Measurements from ENCODE around the gene FBXL16. TPM values are rescaled to one million over a fixed set of nuclear protein-coding genes. Genes with fewer than 3 reads are reported as not detected.

The FBXL16 gene, protein sequence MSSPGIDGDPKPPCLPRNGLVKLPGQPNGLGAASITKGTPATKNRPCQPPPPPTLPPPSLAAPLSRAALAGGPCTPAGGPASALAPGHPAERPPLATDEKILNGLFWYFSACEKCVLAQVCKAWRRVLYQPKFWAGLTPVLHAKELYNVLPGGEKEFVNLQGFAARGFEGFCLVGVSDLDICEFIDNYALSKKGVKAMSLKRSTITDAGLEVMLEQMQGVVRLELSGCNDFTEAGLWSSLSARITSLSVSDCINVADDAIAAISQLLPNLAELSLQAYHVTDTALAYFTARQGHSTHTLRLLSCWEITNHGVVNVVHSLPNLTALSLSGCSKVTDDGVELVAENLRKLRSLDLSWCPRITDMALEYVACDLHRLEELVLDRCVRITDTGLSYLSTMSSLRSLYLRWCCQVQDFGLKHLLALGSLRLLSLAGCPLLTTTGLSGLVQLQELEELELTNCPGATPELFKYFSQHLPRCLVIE
- total RNA-seq (2014; rRNA removed; shearing (Covaris generic)) (10.6 and 12.6 TPM in 2 replicates), polyA plus RNA-seq (2016; fragmentation: Nextera tagmentation; extraction: Ambion mirVana) (7.9 and 8.9 TPM in 2 replicates)
- long read RNA-seq, partial matches to known transcripts: 1 of 1 reads
- long read RNA-seq, other reads (novel, unspliced or antisense): 0 of 1 reads

DNA sequence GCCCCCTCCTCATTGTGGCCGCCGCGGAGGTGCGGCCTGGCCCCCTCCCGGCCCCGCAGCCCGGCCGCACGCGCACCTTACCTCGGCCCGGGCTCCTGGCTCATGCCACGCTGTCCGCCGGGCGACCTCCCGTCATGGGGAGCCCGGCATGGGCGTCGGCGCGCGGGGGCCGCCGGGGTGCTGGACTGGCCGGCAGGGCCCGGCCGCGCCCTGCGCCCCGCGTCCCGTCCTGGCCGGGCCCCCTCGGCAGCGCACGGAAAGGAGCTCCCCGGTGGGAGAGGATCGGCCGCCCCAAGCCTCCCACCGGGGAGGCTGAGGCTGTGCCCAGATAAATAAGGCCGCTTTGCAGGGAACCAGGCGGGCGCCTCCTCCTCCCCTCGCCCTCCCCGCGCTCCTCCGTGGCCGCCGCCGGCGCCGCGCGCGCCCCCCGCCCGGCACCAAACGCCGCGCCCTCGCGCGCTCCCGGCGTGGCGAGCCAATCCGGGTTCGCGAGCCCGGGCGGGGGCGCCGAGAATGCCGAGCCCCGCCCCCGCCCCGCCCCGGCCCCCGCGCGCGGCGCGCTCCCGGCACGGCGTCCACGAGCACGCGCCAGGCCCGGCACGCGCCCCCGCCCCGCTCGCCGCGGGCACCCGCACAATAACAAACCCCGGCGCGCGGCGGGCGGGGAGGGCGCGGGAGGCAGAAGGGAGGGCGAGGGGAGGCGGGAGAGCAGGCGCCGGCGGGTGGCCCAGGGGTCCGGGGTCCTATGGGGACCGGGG, at the start of gene FBXL16:
TSS of gene FBXL16 (minus strand) at position 371 of the 758 bp plus-strand sequence. CDS start 8,396 bp downstream, outside the sequence.
- Mint-ChIP-seq H3K27ac (no peak within 1 kb of the TSS), H3K27me3 (ENCODE audit: insufficient read depth, low read depth, poor library complexity) (peaks cover 74% of the 10 kb centered on the region), H3K4me3 (peak within 1 kb of the TSS; percentile 74), H3K36me3 (ENCODE audit: low read depth) (no peaks in the 10 kb centered on the region), H3K9me3 (no peaks in the 10 kb centered on the region; the same call in 2 of the 3 replicates), H3K4me1 (no peaks in the 10 kb centered on the region; the same call in 2 of the 3 replicates)
- Histone ChIP-seq H3F3A (replicated peaks; ENCODE audit: low read depth) (0 out of 2 replicates have a peak, but pooled peaks cover 6% of the 10 kb centered on the region), H4K20me1 (replicated peaks; ENCODE audit: insufficient read depth) (no peaks in the 10 kb centered on the region; the same call in 1 of the 2 replicates), H3K4me3 (peak within 1 kb of the TSS; percentile 67), H3K36me3 (ENCODE audit: insufficient read depth) (no peaks in the 10 kb centered on the region), H3K27ac (ENCODE audit: low read depth) (no peak within 1 kb of the TSS), H3K9me2 (ENCODE audit: insufficient read depth) (no peaks in the 10 kb centered on the region), H3K79me2 (replicated peaks; ENCODE audit: insufficient read depth) (no peaks in the 10 kb centered on the region), H2AFZ (peak within 1 kb of the TSS; percentile 88; the same call in 1 of the 2 replicates), H3K27me3 (ENCODE audit: insufficient read depth) (peaks cover 84% of the 10 kb centered on the region), H3K4me1 (ENCODE audit: insufficient read depth) (no peaks in the 10 kb centered on the region), H3K4me2 (peak within 1 kb of the TSS; percentile 94)
- DNase-seq (ENCODE audit: low spot score) (peak; percentile 70), ATAC-seq (peak; percentile 15)
- TF ChIP-seq CTCF (conservative IDR thresholded peaks at IDR 0.05; ENCODE audit: low read depth in 2 of 2) (no peak), ZNF331 (CRISPR knock-in tag; IDR thresholded peaks at IDR 0.05; ENCODE audit: low read depth) (no peak), ZNF114 (CRISPR knock-in tag; IDR thresholded peaks at IDR 0.05) (no peak), POLR2AphosphoS5 (IDR thresholded peaks at IDR 0.05; ENCODE audit: low read depth) (no peak), JUNB (IDR thresholded peaks at IDR 0.05; ENCODE audit: unreplicated experiment) (no peak), CREB1 (CRISPR knock-in tag; IDR thresholded peaks at IDR 0.05; ENCODE audit: low read depth) (no peak), EZH2phosphoT487 (IDR thresholded peaks at IDR 0.05; ENCODE audit: unreplicated experiment) (no peak), NANOG (IDR thresholded peaks at IDR 0.05; ENCODE audit: borderline replicate concordance) (no peak), EZH2 (IDR thresholded peaks at IDR 0.05; ENCODE audit: low read depth, unreplicated experiment) (no peak), STAT1 (IDR thresholded peaks at IDR 0.05; ENCODE audit: unreplicated experiment) (no peak)
- TF ChIP-seq, protein P1, sequence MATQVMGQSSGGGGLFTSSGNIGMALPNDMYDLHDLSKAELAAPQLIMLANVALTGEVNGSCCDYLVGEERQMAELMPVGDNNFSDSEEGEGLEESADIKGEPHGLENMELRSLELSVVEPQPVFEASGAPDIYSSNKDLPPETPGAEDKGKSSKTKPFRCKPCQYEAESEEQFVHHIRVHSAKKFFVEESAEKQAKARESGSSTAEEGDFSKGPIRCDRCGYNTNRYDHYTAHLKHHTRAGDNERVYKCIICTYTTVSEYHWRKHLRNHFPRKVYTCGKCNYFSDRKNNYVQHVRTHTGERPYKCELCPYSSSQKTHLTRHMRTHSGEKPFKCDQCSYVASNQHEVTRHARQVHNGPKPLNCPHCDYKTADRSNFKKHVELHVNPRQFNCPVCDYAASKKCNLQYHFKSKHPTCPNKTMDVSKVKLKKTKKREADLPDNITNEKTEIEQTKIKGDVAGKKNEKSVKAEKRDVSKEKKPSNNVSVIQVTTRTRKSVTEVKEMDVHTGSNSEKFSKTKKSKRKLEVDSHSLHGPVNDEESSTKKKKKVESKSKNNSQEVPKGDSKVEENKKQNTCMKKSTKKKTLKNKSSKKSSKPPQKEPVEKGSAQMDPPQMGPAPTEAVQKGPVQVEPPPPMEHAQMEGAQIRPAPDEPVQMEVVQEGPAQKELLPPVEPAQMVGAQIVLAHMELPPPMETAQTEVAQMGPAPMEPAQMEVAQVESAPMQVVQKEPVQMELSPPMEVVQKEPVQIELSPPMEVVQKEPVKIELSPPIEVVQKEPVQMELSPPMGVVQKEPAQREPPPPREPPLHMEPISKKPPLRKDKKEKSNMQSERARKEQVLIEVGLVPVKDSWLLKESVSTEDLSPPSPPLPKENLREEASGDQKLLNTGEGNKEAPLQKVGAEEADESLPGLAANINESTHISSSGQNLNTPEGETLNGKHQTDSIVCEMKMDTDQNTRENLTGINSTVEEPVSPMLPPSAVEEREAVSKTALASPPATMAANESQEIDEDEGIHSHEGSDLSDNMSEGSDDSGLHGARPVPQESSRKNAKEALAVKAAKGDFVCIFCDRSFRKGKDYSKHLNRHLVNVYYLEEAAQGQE (IDR thresholded peaks at IDR 0.05; ENCODE audit: unreplicated experiment): no peak
- TF ChIP-seq, protein P2, sequence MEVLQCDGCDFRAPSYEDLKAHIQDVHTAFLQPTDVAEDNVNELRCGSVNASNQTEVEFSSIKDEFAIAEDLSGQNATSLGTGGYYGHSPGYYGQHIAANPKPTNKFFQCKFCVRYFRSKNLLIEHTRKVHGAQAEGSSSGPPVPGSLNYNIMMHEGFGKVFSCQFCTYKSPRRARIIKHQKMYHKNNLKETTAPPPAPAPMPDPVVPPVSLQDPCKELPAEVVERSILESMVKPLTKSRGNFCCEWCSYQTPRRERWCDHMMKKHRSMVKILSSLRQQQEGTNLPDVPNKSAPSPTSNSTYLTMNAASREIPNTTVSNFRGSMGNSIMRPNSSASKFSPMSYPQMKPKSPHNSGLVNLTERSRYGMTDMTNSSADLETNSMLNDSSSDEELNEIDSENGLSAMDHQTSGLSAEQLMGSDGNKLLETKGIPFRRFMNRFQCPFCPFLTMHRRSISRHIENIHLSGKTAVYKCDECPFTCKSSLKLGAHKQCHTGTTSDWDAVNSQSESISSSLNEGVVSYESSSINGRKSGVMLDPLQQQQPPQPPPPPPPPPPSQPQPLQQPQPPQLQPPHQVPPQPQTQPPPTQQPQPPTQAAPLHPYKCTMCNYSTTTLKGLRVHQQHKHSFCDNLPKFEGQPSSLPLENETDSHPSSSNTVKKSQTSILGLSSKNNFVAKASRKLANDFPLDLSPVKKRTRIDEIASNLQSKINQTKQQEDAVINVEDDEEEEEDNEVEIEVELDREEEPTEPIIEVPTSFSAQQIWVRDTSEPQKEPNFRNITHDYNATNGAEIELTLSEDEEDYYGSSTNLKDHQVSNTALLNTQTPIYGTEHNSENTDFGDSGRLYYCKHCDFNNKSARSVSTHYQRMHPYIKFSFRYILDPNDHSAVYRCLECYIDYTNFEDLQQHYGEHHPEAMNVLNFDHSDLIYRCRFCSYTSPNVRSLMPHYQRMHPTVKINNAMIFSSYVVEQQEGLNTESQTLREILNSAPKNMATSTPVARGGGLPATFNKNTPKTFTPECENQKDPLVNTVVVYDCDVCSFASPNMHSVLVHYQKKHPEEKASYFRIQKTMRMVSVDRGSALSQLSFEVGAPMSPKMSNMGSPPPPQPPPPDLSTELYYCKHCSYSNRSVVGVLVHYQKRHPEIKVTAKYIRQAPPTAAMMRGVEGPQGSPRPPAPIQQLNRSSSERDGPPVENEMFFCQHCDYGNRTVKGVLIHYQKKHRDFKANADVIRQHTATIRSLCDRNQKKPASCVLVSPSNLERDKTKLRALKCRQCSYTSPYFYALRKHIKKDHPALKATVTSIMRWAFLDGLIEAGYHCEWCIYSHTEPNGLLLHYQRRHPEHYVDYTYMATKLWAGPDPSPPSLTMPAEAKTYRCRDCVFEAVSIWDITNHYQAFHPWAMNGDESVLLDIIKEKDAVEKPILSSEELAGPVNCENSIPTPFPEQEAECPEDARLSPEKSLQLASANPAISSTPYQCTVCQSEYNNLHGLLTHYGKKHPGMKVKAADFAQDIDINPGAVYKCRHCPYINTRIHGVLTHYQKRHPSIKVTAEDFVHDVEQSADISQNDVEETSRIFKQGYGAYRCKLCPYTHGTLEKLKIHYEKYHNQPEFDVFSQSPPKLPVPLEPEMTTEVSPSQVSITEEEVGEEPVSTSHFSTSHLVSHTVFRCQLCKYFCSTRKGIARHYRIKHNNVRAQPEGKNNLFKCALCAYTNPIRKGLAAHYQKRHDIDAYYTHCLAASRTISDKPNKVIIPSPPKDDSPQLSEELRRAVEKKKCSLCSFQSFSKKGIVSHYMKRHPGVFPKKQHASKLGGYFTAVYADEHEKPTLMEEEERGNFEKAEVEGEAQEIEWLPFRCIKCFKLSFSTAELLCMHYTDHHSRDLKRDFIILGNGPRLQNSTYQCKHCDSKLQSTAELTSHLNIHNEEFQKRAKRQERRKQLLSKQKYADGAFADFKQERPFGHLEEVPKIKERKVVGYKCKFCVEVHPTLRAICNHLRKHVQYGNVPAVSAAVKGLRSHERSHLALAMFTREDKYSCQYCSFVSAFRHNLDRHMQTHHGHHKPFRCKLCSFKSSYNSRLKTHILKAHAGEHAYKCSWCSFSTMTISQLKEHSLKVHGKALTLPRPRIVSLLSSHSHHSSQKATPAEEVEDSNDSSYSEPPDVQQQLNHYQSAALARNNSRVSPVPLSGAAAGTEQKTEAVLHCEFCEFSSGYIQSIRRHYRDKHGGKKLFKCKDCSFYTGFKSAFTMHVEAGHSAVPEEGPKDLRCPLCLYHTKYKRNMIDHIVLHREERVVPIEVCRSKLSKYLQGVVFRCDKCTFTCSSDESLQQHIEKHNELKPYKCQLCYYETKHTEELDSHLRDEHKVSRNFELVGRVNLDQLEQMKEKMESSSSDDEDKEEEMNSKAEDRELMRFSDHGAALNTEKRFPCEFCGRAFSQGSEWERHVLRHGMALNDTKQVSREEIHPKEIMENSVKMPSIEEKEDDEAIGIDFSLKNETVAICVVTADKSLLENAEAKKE (CRISPR knock-in tag; IDR thresholded peaks at IDR 0.05): no peak

Data from GM23338 (cell line).